ENCODE measurements around the gene PXK.

The PXK gene

GRCh38 chr3:58322793-58323192 lies 9.9 kb upstream of the PXK start (continued):
- TF ChIP-seq ZNF639 (tag by site-specific recombination; IDR thresholded peaks at IDR 0.05), result no peak
- TF ChIP-seq ZNF548 (tag by site-specific recombination; IDR thresholded peaks at IDR 0.05), result no peak
- no peak for TF ChIP-seq HOXA7 (CRISPR knock-in tag; IDR thresholded peaks at IDR 0.05; ENCODE audit: borderline replicate concordance)

- ChIA-PET CTCF (interaction anchor here (0.9 to 3.2 kb wide), 3 partner anchors 18 to 169 kb away, joined by 4 to 14 read pairs (median 5); partner anchors contain the start of genes HTD2 and RPP14), POLR2A (no interaction called here)
Measured at GRCh38 chr3:58323529-58324390, 8.9 kb upstream of the PXK start.

GRCh38 chr3:58324391-58325390 lies 8.0 kb upstream of the PXK start:
- TF ChIP-seq ZNF600 (tag by site-specific recombination; IDR thresholded peaks at IDR 0.05), result peak; percentile 63; the same call in 1 of the 2 replicates
- TF ChIP-seq OSR2 (tag by site-specific recombination; IDR thresholded peaks at IDR 0.05), result peak; percentile 88
- no peak for TF ChIP-seq ZNF571 (tag by site-specific recombination; IDR thresholded peaks at IDR 0.05)
- peak; percentile 46; the same call in 1 of the 2 replicates for TF ChIP-seq ZNF394 (tag by site-specific recombination; IDR thresholded peaks at IDR 0.05; ENCODE audit: borderline replicate concordance)
- TF ChIP-seq ZBTB17 (tag by site-specific recombination; IDR thresholded peaks at IDR 0.05), result peak; percentile 71
- no peak for TF ChIP-seq HIC1 (tag by site-specific recombination; IDR thresholded peaks at IDR 0.05)
- Histone ChIP-seq H3K27ac (ENCODE audit: extremely low read depth, low read depth, low read length) (no peak overlapping the region), H3K4me3 (ENCODE audit: low read depth, low read length) (no peak overlapping the region), H3K4me1 (ENCODE audit: control insufficient read depth, insufficient read depth, low read length) (0 out of 2 replicates have a peak, but pooled peaks cover 5% of the 10 kb centered on the region), H3K9me3 (ENCODE audit: control insufficient read depth, insufficient read depth, low read depth, low read length) (no peaks in the 10 kb centered on the region), H3K36me3 (ENCODE audit: control insufficient read depth in 2 of 2, insufficient read depth in 1 of 2, low read length in 2 of 2) (peaks cover 0 to 7% of the 10 kb centered on the region in 2 experiments)
- CTCF ChIA-PET, result interaction anchor here (0.6 to 3.2 kb wide), 6 partner anchors 14 to 168 kb away, joined by 3 to 14 read pairs (median 4); partner anchors contain the start of genes HTD2 and RPP14
- POLR2A ChIA-PET, result no interaction called here

More at GRCh38 chr3:58323529-58324390, 8.9 kb upstream of the PXK start:
- no peak for TF ChIP-seq TRIM28 (IDR thresholded peaks at IDR 0.05; ENCODE audit: borderline replicate concordance, low read length)
- no peak for TF ChIP-seq ZNF335 (tag by site-specific recombination; conservative IDR thresholded peaks at IDR 0.05)
- TF ChIP-seq PBX3 (CRISPR knock-in tag; IDR thresholded peaks at IDR 0.05), result no peak
- no peak for TF ChIP-seq ZNF747 (tag by site-specific recombination; IDR thresholded peaks at IDR 0.05)
- TF ChIP-seq ZNF24 (tag by site-specific recombination; IDR thresholded peaks at IDR 0.05), result no peak
- no peak for TF ChIP-seq ZNF202 (tag by site-specific recombination; IDR thresholded peaks at IDR 0.05; ENCODE audit: borderline replicate concordance)
- TF ChIP-seq ZBTB1 (tag by site-specific recombination; IDR thresholded peaks at IDR 0.05), result no peak
- no peak for TF ChIP-seq ZFP69B (tag by site-specific recombination; IDR thresholded peaks at IDR 0.05)
- no peak for TF ChIP-seq ZNF624 (tag by site-specific recombination; IDR thresholded peaks at IDR 0.05)
- no peak for TF ChIP-seq ZNF19 (tag by site-specific recombination; IDR thresholded peaks at IDR 0.05; ENCODE audit: low read depth)
- no peak for TF ChIP-seq KLF17 (tag by site-specific recombination; IDR thresholded peaks at IDR 0.05)
- H3K36me3 ChIP-seq (ENCODE audit: control insufficient read depth in 2 of 2, insufficient read depth in 1 of 2, low read length in 2 of 2), result peaks cover 1 to 13% of the 10 kb centered on the region in 2 experiments
- no peak overlapping the region for H3K4me3 ChIP-seq (ENCODE audit: low read depth, low read length)
- H3K9me3 ChIP-seq (ENCODE audit: control insufficient read depth, insufficient read depth, low read depth, low read length), result no peaks in the 10 kb centered on the region
- H3K4me1 ChIP-seq (ENCODE audit: control insufficient read depth, insufficient read depth, low read length), result 0 out of 2 replicates have a peak, but pooled peaks cover 5% of the 10 kb centered on the region
- no peak overlapping the region for H3K27ac ChIP-seq (ENCODE audit: extremely low read depth, low read depth, low read length)

All from HEK293 (cell line).